A549 treated with AZD9567 at 1 μM for 4 hours (cell line): ENCODE measurements around the gene PHYHD1. TPM values are rescaled to one million over a fixed set of nuclear protein-coding genes. Genes with fewer than 3 reads are reported as not detected.

Source experiments
- total RNA-seq: library from RNA; stranded (reverse); fragments of 200-300 nt; extraction: Qiagen RNA extraction; gene quantifications from 5 replicates; pipeline ENCODE4 v1.2.3, GENCODE V29; 2022; ENCODE audit not compliant: insufficient read depth

Gene PHYHD1
- total RNA-seq, result 0.15 to 0.24 TPM in 2 of 5 replicates, not detected in the others

DNA sequence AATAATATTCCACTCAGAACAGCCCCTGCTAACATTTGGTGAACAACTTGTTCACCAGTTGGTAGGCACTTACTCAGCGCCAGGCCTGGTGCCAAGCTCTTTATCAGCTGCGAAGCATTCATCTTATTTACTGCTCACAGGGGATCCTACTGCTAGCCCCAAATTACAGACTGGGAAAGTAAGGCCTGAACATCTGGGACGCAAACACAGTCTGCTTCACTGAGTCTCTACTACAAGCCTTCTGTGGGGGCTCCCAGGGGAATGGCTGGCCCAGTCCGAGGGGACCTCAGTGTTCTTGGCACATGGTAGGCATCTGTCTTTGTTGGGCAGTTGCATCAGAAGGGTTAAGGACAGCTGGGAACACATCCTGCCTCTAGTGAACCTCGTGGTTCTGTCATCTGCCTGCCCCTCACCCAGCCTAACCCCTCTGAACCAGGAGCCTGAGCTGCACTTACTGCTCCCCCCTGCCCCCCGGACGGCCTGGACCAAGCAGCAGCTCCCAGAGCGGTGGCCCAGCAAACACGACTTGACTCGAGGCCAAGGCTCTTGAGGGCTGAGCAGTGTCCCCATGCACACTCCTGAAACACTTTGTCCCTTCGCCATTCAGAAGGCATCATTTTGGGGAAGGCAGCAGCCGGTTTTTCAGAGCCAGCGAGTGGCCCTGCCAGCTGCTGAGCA, at the start of gene PHYHD1:
Gene PHYHD1 (plus strand): TSS at position 602 of the 678 bp plus-strand sequence. CDS start 1,342 bp downstream, outside the sequence.

DNA sequence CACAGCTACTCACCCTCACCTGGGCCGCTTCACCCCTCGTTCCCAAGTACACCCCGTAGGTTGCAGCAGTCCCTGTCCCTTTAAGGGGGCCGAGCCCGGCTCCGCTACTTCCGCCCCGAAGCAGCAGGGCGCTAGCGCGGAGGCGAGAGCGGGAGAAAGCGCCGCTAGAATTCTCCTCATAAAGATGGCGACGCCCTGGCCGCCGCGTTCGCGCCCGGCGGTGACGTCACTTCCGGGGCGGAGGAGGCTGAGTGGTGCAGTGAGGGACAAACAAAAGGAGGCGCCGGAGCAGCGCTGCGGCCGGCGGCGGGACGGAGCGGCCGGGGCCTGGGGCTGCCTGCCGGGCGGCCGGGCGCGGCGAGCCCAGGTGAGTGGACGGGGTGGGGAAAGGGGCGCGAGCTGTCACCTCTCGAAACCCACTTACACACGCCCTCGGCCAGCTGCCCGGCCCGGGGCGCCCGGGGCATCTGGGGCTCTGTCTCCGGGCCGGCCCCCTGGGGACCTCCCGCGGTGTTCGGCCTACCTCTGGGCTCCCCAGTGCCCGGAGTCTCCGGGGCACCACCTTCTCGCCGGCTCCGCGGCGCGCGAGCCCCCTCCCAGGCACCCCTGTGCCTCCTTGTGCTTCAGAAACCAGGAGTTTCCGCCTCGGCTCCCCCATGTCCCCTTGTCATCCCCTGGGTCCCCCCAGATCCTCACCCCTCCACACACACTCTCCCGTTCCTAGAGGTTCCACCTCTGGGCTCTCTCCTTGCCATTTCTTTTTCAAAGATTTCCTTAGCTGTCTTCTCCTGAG, 38.7 kb upstream of the PHYHD1 start, which contains the start of the genes KYAT1 and LRRC8A:
Gene KYAT1 (minus strand): TSS at position 67 of the 793 bp plus-strand sequence. CDS start 36,545 bp downstream, outside the sequence.
Gene LRRC8A (plus strand): TSS at position 250 of the 793 bp plus-strand sequence. CDS start 25,032 bp downstream, outside the sequence.

DNA sequence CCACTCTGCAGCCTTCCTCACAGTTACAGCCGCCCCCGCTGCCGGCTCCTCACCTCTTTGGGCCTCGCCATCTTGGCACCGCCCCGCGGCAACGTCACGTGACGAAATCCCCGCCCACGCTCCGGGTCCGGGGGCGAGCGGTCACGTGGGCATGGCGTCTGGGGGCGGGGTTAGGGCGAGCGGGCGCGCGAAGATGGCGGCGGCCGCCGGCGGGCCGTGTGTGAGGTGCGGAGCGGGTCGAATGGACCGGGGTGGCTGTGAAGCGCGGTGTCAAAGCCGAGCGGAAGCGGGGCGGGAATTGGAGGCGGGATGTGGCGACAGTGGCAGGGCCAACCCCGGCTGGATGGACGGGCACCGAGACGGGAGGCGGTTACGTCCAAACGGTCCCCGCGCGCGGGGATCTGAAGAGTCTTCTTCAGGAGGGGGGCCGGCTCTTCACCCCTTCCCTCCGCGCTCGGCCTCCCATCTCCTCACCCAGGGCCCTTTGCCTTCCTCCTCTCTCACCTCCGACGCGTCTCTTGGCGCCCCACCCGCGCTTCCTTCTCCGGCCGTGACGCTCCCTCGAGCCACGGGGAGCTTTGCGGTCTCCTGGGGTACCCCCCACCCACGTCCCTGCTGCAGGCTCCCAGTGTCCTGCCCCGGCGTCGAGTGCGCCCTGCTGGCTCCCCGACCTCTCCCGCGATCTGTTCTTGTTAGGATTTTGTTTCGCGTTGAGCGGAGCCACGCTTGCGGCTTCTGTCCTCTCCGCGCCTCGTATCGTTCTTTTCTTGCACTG, 26.9 kb downstream of the PHYHD1 start, which contains the start of the genes DOLK and NUP188:
Gene DOLK (minus strand): TSS at position 77 of the 775 bp plus-strand sequence. CDS start 300 bp downstream, outside the sequence.
Gene NUP188 (plus strand): TSS at position 173 of the 775 bp plus-strand sequence. CDS start 21 bp downstream, at position 194.

Other genes with a start within 250 kb of the PHYHD1 start
- 386 to 554 TPM (median 400 TPM) in 5 replicates for gene SET, start 231.8 kb upstream of the PHYHD1 start, total RNA-seq
- gene PKN3, start 218.5 kb upstream of the PHYHD1 start, total RNA-seq, result 11.4 to 17.0 TPM (median 15.6 TPM) in 5 replicates
- 53.6 to 103 TPM (median 94.4 TPM) in 5 replicates for gene ZDHHC12, start 196.9 kb upstream of the PHYHD1 start, total RNA-seq
- gene ZER1, start 149.1 kb upstream of the PHYHD1 start, total RNA-seq, result 15.0 to 17.6 TPM (median 16.3 TPM) in 5 replicates
- gene TBC1D13, start 133.7 kb upstream of the PHYHD1 start, total RNA-seq, result 16.8 to 21.5 TPM (median 21.0 TPM) in 5 replicates
- gene ENDOG, start 102.5 kb upstream of the PHYHD1 start, total RNA-seq, result 26.0 to 34.7 TPM (median 31.6 TPM) in 5 replicates
- gene SPOUT1, start 91.2 kb upstream of the PHYHD1 start, total RNA-seq, result 13.8 to 53.8 TPM (median 51.2 TPM) in 5 replicates
- gene KYAT1, start 39.0 kb upstream of the PHYHD1 start, total RNA-seq, result 10.6 to 17.9 TPM (median 11.7 TPM) in 5 replicates
- 75.4 to 98.6 TPM (median 92.6 TPM) in 5 replicates for gene LRRC8A, start 38.8 kb upstream of the PHYHD1 start, total RNA-seq
- gene DOLK, start 26.6 kb downstream of the PHYHD1 start, total RNA-seq, result 26.2 to 39.9 TPM (median 37.0 TPM) in 5 replicates
- gene NUP188, start 26.7 kb downstream of the PHYHD1 start, total RNA-seq, result 37.7 to 54.3 TPM (median 41.8 TPM) in 5 replicates
- 42.4 to 59.2 TPM (median 56.2 TPM) in 5 replicates for gene SH3GLB2, start 107.3 kb downstream of the PHYHD1 start, total RNA-seq
- gene MIGA2, start 115.6 kb downstream of the PHYHD1 start, total RNA-seq, result 11.1 to 18.2 TPM (median 16.4 TPM) in 5 replicates
- 19.8 to 21.8 TPM (median 20.1 TPM) in 5 replicates for gene DOLPP1, start 160.1 kb downstream of the PHYHD1 start, total RNA-seq
- gene CRAT, start 189.8 kb downstream of the PHYHD1 start, total RNA-seq, result 29.3 to 31.6 TPM (median 31.5 TPM) in 5 replicates
- 105 to 132 TPM (median 120 TPM) in 5 replicates for gene PTPA, start 190.4 kb downstream of the PHYHD1 start, total RNA-seq